Stimulated activated CD8-positive, alpha-beta memory T cell treated with anti-CD3 and anti-CD28 coated beads, Interleukin-15, amount 100 ng/mL, for 4 hours (primary cell): ENCODE results near the gene EEFSEC.

Source experiments
- DNase-seq, 2 donors: peaks; one replicate each; pipeline ENCODE4 v3.0.0-alpha.2; 2020; ENCODE audit warnings: low read depth in 2 of 2

Gene EEFSEC

DNA sequence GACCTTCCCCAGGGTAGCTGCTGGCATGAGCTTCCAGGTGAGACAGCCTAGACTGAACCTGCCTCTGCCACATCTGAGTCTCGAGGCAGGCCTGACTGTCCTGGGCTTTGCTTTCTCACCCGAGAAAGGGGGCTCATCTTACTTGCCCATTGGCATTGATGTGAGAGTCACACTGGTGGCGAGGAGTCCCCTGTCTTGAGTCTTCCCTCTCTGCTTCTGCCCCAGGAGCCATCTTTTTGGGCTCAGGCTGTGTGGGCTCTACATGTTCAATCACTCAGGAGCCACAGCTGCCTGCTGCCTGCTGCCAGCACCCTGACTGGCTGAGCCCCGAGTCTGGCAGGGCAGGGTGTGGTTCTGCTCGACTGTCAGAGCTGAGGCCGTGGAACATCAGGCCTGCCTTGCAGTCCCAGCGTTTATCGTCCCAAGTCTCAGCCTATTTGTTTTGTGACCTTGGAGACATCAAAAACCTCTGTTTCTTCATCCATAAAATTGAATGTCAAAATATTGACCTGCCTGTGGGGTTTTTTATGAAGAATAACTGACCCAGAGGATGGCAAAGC, 180.9 kb downstream of the EEFSEC start:
- no peak for DNase-seq

DNA sequence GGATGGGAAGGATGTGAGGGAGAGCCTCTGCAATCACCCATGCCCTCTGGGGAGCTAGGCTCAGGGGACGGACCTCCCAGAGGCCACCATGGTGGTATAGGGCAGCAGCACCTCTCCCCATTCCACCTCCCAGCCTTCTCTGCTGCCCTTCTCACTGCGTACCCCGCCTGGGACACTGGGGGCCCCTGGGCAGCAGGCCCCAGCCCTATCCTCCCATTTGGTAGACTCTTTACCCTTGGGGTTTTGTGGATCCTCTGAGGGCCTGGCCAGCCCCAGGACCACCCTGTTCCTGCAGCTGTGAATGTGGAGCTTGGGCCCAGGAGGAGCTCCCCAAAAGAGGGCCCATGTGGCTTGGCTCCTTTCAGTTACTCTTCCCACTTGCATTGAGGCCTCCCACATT, 181.5 kb downstream of the EEFSEC start:
- DNase-seq, result no peak

DNA sequence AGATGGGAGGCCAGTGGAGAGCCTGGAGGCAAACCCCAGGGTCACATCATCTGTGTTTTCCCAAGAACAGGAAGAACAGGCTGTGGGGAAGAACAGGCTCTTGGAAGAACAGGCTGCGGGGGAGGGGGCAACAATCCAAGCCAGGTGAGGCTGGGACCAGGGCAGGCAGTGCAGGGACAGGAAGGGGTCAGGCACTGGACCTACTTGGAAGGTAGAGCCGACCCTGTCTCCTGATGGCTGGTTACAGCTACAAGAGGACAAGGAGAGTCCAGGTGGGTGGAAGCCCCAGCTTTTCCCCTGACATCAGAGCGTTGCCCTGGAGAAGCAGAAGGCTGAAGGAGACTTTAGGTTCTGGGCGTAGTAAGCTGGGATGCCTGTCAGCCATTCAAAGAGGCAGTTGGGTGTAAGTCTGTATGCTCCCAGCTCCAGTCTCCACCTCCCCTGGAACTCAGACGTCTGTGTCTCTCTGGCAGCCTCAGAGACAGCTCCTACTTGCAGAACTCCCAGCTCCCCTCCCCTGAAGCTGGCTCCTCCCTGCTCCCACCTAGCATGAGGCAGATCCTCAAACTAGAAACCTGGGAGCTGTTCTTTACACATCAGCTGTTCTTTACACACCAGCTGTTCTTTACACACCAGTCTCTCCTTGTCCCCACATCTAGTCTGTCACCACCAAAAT, 182.5 kb downstream of the EEFSEC start:
- no peak for DNase-seq

DNA sequence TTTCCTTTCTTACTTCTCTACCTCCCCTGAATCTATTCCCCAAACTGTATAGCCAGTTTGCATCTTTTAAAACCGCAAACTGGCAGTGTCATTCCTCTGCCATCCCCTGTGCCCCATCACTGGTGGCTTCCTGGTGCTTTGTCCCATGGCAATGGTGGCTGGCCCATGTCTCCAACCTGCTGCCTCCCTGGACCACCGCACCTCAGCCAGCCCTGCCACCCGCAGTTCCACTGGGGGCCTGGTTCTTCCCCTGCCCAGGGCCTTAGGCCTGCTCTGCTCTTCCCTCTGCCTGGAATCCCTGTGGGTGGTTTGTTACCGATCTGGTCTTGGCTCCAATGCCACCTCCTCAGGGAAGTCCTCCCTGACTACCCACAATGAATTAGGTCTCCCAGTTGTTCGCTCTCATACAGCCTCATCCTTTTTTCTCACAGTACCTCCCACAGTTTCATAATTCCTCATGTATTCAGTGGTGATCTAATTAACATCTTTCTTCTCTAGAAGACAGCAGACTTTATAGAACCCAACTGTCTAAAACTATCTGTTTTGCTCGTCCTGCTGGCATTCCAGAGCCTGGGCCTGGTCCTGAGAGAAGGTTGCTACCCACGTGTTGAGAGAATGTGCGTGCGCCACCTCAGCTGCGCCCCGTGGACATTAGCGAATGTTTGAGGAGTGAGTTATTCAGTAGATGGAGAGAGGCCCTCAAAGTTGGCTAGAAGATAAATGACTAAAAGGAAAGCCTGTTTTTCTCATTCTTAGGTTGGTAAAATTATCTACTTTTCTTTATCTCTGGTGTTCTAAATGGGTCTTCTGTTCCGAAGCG, 183.3 kb downstream of the EEFSEC start:
- no peak for DNase-seq

DNA sequence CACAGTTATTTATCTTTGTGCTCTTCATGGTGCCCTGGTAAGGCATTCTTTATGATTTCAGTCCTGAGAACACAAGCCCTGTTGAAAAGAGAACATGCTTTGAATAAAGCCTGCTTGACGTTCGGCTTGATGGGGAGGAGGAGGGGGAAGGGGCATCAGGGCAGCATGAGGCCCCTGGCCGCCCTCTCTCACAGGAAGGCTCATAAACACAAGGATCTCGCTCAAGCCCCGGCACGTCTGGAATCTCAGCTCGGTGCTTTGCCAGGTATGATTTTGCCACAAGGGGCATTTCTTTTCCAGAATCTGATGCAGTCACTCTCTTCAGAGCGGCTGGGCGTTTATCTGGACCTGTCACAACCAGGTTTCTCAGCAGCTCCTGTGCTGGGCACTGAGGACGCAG, 184.0 kb downstream of the EEFSEC start:
- no peak for DNase-seq

DNA sequence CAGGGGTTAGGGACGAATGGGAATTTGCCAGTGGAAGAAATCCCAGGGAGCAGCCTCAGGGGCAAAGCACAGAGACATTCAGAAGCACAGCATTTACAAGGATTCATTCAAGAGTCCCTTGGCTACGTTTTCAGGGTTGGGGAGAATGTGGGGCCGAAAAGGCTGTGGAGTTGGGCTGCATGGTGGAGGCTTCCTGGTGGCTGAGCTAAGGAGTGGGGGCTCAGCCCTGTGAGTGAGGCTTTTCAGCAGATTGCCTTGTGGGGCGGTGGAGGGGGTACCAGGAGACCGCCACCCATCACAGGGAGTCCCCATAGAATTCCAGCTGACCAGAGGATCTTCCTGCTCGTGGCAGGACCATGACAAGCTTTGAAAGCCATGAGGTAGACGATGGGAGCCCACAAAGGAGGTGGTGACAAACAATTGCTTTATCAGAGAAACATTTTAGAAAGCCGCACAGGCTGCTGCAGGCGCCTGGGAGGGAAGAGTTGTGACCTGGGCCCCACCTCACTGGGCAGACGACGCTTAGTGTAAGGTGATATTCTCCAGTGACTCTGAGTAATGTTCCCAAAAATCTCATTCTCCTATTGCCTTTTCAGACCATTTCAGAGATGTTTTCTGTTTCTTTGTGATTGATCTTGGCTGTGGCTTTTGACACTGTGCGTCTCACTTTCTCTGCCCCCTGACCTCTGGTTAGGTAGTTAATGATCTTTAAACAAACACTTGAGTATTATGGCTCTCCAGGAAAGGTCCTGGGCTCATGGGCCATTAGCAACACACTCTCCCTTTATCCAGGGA, 185.5 kb downstream of the EEFSEC start:
- DNase-seq, result no peak

DNA sequence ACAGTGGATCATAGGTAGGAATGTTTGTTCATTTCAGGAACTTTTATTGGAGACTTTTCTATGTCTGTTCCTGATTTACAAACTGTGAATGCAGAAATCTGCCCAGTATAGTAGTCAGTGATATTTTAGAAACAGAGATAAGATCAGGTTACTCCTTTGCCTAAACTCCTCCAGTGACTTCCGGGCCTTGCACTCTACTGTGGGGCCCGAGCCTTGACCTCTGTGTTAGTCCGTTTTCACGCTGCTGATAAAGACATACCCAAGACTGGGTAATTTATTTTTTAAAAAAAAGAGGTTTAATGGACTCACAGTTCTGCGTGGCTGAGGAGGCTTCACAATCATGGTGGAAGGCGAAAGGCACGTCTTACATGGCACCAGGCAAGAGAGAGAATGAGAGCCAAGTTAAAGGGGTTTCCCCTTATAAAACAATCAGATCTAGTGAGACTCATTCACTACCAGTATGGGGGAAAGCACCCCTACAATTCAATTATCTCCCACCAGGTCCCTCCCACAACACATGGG, 186.3 kb downstream of the EEFSEC start:
- no peak for DNase-seq

DNA sequence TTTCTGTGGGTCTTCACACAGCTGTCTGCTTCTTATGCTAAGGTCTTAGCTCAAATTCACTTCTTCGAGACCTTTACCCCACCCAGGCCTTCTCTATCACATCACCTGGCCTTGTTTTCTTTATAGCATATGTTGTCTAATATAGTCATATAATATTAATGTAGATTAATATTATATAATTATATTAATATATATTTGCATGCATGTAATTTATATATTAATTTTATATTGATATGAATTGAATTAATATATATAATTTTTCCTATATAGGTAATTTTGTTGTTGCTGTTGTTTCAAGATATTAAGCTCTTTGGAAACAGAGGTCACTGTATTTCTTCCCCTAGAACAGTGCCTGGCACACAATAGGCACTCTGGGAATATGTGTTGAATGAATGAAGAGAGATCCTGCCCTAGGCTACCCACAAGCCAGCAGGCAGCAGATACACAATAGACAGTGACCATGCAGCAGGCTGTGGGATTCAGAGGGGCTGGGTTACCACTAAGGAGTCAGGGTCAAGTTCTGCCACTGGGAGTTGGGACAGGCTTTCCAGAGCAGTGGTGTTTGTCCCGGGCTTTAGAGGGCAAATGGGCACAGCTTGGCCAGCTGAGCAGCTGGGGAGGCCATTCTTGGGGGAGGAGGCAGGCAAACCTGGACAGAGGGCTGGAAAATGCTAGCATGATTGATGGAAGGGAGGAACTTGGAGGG, 187.1 kb downstream of the EEFSEC start:
- no peak for DNase-seq

DNA sequence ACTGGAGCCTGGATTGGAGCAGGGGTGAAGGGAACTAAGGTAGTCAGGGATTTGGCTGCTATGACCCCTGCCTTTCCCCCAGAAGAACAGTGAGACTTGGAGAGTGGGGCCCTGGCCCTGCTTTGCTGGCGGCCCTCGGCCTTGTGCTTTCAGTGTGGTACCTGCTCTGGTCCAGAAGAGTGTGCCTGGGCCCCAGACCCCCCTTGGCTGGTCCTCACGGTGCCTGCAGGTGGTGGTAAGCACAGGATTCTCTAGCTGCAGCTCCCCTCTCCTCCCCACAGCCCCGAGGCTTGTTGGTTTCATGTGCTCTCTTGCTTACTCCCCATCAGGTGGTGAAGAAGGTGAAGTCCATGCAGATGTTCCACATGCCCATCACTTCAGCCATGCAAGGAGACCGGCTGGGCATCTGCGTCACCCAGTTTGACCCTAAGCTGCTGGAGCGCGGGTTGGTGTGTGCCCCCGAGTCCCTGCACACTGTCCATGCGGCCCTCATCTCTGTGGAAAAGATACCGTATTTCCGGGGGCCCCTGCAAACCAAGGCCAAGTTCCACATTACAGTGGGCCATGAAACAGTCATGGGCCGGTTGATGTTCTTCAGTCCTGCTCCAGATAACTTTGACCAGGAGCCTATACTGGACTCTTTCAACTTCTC, 187.7 kb downstream of the EEFSEC start:
- DNase-seq, result no peak

DNA sequence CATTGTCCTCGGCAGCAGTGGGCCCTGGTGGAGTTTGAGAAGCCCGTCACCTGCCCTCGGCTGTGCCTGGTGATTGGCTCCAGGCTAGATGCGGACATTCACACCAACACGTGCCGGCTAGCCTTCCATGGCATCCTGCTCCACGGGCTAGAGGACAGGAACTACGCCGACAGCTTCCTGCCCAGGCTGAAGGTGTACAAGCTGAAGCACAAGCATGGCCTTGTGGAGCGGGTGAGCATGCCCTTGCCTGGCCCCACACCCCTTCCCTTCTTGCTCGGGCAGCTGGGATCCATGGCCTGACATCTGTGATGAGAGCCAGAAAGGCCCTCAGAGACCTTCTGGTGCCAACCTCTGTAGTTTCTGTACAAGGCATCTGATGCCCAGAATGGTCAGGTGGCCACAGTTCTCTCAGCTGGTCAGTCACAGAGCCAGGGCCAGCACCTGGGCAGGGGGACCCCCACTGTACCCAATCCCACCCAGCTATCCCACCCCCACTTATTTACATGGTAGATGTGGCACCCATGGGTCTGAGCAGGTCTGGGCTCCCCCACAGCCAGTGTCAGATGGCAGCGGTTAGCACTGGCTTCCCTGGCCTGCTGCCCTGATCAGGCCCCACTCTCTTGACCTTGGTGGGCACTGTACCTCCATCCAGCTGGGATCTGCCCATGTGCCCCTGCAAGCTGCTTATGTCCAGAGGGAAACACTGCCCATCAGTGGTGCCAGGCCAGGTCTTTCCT, 188.5 kb downstream of the EEFSEC start:
- DNase-seq, result no peak

DNA sequence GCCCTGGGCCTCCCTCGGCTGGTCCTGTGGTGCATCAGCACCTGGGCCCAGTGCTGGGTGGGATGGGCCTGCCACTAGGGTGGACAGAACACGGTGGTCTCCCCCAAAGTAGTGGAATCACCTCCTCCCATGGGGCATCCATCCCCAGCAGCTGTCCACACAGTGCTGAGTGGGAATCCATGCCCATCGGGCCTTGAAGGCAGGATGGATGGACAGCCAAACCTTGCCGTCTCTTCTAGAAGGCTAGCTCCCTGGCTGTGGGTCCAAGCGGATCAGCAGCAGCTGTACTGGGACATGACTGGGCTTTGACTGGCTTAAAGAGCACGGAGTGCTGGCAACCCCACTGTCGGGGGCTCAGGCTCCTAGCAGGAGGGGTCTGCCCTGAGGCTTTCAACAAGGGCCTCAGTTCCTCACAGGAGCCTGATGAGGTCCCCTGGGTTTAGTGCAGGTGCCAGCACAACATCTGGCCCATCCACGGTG, 189.5 kb downstream of the EEFSEC start:
- DNase-seq, result no peak

DNA sequence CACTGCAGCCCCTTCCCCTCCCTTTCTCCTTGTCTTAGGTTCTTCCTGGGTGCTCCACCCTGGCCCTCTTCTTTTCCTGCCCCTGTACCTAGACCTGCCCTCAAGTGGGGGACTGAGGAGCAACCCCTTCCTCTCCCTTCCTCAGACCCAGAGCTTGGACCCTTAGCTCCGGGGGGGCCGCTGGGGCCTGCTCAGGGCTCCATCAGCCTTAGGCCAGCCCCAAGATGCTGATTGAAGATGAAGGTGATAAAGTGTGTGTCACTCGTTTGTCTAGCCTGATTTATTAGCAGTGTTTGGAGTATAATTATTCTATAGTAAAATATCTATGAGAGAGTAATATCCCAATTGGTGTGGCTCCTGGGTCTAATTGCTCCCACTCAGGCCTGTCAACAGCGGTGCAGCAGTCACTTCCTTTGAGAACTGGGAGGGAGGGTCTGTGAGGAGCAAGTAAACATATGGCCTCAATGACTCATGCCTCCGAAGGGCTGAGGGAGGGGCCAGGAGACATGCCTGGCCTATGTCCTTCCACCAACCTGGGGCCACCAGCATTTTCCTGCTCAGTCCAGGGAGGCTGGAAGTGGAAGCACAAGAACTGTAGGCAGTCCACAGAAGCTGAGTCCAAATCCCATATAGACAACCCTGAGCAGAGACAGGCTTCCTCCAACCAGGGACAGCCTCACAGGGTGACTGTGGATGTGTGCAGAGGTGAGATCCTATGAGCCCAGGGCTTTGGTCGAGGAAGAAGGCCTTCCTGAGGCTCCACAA, 190.2 kb downstream of the EEFSEC start:
- no peak for DNase-seq

DNA sequence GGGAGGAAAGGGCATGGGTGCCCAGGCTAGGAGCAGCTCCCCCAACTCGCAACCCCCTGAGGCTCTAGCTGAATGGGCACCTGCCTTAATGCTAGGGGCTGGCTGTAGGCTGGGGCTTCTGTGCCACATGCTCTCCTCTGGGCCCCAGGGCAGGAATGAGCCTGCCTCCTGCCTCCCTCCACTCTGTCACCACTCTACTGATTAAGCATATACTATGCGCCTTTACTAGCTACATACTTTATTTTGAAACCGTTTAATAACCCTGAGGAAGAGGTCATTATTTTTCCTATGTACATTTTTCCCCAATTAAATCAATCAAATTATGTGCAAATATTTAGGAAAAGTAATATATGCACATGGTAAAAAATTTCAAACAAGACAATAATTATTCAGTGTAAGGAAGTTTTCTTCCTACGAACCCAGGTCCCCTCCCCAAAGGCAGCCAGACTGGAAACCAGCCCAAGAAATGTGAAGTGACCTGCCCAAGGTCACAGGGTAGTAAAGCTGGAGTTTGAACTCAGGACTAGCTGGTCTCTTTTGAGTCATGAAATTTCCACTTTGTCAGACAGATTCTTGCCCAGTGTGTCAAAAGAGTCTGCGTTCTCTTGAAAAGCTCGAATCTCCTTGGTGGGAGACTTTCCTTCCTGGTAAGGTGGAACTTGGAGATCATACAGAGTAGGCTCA, 190.9 kb downstream of the EEFSEC start:
- no peak for DNase-seq

DNA sequence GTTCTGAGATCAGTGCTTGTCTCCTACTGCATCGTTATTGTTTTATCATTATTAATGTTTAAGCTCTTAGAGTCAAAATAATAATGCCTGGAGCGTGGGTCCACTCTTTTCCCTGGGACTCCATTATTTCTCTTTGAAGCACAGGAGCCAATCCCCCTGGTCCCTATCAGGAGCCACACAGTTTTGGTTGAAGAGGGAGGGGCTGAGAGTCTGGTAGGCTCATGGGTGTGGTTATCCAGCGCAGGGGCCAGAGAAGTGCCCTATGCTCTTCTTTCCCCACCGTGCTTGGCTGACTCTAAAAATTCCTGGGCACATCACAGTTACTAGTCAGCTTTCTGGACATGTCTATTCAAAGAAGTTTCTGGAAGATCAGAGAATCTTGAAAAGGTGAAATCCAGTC, 191.9 kb downstream of the EEFSEC start:
- no peak for DNase-seq

DNA sequence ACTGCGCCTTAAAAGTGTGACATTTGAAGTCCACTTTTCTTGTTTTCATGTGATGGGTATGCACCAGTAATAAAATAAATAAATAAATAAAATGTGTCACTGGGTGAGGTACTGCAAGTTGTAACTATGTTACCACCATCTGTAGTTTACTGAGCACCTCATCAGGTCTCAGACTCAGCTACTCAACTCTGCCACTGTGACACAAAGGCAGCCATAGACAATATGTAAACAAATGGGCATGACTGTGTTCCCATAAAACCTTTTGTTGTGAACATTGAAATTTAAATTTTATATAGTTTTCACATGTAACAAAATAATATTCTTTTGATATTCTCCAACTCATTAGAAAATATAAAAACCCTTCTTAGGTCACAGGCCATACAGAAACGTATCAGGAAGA, 193.3 kb downstream of the EEFSEC start:
- no peak for DNase-seq

DNA sequence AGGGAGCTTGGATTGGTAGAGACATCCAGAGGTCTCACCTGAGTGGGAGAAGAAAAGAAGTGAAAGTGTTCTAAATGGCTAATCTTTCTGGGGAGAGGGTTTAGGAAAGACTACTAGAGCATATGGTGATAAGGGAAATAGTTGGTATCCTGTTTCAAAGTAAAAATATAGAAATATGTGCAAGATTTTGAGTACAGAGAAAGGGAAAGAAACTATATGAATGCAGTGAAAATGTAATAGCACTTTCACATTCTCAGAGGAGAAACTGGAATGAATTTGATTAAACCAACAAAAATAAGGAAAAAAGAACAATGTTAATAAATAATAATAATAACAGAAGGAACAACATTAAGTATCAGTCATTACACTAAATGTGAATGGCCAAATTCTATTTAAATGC, 194.0 kb downstream of the EEFSEC start:
- DNase-seq, result no peak

DNA sequence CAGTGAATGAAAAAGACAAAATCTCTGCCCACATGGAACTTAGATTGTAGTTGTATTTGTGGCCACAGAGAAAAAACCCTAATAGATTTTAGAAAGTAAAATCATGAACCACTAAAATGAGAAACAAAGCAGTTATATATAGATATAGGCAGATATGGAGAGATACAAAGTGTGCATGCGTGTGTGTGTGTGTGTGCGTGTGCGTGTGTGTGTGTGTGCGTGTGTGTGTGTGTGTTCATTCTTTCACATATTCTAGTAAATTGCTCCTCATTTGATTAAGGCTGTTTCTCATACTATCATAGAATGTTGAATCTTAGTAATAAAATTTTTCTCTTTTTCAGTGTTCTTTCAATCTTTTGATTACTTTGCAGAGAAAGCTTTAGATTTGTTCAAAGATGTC, 194.8 kb downstream of the EEFSEC start:
- no peak for DNase-seq

DNA sequence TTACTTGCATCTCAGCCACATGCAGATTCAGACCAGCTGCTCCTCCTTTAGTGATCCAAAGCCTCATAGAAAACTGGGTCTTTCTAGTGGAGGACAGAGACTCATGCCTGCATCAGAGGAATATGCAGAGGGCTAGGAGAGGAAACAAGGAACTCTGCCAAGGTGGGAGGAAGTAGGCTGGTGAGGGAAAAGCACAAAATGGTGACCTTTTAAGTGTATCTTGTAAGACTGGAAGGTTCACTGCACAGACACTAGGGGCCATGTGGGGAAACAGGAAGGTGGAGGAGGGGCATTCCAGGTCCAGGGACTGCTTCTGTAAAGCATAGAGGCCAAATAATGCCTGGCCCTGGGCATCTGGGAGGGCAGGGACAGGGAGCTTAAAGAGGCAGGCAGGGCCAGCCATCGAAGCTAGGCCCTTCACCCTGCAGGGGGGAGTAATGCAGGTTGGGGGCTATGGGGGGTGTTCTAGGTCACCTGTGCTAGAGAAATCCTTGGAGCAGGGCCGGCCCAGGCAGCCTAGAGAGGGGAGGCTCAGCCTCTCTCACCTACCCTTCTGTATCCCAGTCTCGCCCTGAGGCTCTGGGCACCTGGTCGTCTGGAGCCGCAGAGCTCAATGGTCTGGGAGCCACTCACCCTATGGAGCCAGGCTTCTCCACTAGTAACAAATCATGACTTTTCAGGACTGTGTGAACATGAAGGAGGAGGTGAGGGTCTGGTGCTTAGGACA, 195.7 kb downstream of the EEFSEC start:
- DNase-seq, result no peak
